Midbrain (tissue), 1 donor: ENCODE measurements around the gene COQ4.

Experiments
- DNase-seq: peaks from one replicate; lab custom pipeline; 2025; lab: John Stamatoyannopoulos, UW

Gene COQ4

GRCh38 chr9:128340691-128341434, 18.2 kb downstream of the COQ4 start:
- DNase-seq, result no peak

GRCh38 chr9:128341435-128341849, 18.8 kb downstream of the COQ4 start:
- DNase-seq, result peak; percentile 37

GRCh38 chr9:128342971-128343680, 20.5 kb downstream of the COQ4 start:
- no peak for DNase-seq

- DNase-seq, result no peak
Observed at GRCh38 chr9:128343855-128344254, 21.2 kb downstream of the COQ4 start.

- DNase-seq, result no peak
Observed at GRCh38 chr9:128344931-128345605, 22.4 kb downstream of the COQ4 start.

GRCh38 chr9:128349125-128349524, 26.5 kb downstream of the COQ4 start:
- no peak for DNase-seq

- DNase-seq, result no peak
Observed at GRCh38 chr9:128349772-128350171, 27.1 kb downstream of the COQ4 start.

- DNase-seq, result no peak
Observed at GRCh38 chr9:128355451-128355850, 32.8 kb downstream of the COQ4 start.

GRCh38 chr9:128358090-128358489, 35.5 kb downstream of the COQ4 start:
- DNase-seq, result no peak

GRCh38 chr9:128358861-128359260, 36.2 kb downstream of the COQ4 start:
- no peak for DNase-seq

GRCh38 chr9:128360826-128361225, 38.2 kb downstream of the COQ4 start:
- DNase-seq, result no peak

- no peak for DNase-seq
Observed at GRCh38 chr9:128361296-128361985, 38.8 kb downstream of the COQ4 start.

- peak; percentile 90 for DNase-seq
Observed at GRCh38 chr9:128361986-128362646, 39.5 kb downstream of the COQ4 start.

- DNase-seq, result no peak
Observed at GRCh38 chr9:128362774-128363173, 40.1 kb downstream of the COQ4 start.

- DNase-seq, result no peak
Observed at GRCh38 chr9:128365525-128365924, 42.9 kb downstream of the COQ4 start.

- no peak for DNase-seq
Observed at GRCh38 chr9:128369024-128369706, 46.5 kb downstream of the COQ4 start.

GRCh38 chr9:128370367-128370751, 47.7 kb downstream of the COQ4 start:
- DNase-seq, result no peak

- peak; percentile 98 for DNase-seq
Observed at GRCh38 chr9:128370752-128371629, 48.4 kb downstream of the COQ4 start, which contains the start of gene URM1. Gene URM1 (plus strand): TSS chr9:128371374. CDS start chr9:128371381, 7 bp downstream.

GRCh38 chr9:128371630-128372117, 49.0 kb downstream of the COQ4 start:
- DNase-seq, result no peak

GRCh38 chr9:128372188-128372641, 49.6 kb downstream of the COQ4 start:
- peak; percentile 60 for DNase-seq
